NCI-H2081 (cell line): ENCODE measurements around the gene CRACR2A.

Experiments used
- DNase-seq, 2 experiments: peaks; one replicate each; lab custom pipeline; 2025; lab: John Stamatoyannopoulos, UW

The CRACR2A gene

DNA sequence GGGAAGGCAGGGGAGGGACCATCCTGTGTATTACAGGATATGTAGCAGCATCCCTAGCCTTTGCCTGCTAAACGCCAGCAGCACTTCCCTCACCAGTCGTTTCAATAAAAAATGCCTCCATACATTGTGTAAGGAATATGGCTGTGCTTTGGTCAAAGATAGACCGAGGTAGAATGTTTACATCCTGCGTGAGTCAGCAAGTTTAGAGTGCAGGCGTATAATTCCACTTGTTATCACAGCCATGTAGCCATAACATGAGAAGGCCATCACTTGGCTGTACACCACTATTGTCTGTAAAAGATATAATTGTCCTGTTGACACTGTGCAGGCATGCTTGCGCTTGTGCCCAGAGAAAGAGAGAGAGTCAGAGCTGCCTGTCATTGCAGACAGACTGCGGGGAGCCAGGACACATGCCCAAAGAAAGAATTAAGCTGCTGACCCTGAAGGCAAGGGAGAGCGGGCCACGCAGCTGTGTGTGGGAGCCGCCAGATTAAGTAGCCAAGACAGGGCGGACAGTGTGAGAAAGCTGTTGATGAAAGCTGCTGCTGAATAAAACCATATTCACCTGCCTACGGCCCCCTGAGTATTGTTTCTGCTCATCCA lies 68.4 kb downstream of the CRACR2A start:
- peak in 1 of 2 experiments; percentile 57 for DNase-seq

DNA sequence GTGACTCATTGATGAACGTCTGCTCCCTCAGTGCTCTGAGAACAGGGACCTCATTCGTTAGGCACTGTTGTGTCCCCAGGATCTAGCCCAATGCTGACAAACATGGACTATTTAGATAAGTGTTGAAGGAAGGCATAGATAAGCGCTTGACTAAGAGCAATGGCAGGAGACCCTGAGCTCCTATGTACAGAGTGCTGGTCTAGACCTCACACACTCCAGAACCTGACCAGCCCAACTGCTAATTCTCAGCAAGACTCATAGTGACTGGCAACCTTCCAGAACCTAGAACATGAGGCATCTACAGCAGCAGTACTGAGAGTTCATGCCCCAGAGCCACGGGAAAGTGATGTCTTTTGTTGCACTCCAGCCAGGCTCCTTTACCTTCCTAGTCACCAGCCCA lies 69.2 kb downstream of the CRACR2A start:
- DNase-seq = no peak

DNA sequence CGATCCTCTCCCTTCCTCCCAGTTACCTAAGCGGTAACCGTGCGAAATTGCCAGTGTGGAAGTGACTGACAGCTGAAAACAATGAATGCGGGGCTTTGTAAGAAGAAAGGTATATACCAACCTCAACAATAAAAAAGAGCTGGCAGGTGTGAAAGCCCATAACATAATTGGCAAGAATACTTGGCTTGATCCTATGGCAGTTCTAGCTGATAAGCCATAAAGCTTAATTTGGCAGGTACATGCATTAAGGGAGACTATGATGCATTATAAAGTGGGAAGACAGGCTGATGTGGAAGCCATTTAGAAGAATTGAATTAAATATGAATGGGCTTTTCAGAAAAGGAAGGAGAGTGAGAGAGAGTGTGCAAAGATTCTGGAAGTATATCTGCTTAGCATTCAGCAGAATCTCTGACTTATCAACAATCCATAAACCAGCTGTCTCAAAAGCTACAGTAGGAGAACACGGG lies 71.3 kb downstream of the CRACR2A start:
- peak in 1 of 2 experiments; percentile 83 for DNase-seq

DNA sequence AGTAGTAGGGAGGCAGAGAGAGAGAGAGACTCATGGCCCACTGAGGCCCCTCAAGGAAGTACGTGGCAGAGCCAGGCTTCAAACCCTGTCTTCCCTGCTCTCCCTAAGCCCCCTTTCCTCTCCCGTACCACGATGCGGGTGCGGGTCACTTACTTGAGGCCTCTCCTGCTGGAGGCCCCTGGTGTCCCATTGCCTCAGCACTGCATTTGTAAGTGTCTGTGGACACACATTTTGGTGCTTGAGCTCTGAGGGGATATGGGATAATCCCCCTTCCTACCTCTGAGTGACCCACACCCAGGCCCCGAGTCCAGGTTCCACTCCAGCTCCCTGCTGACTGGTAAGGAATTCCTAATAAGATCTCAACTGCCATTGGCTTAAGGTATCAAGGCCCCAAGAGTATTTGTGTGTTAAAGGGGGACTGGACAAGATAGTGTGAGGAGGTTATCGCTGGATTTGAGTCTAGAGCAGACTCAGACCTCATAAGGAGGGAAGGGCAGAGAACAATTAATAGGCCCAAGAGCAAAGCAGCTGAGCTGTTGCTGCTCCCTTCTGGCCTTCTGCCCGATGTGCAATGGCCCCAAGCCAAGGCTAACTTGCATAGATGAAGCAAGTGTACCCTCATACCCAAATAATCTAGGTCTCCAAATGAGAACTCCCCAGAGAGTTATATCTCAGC lies 71.9 kb downstream of the CRACR2A start:
- DNase-seq = peak in 1 of 2 experiments; percentile 62

DNA sequence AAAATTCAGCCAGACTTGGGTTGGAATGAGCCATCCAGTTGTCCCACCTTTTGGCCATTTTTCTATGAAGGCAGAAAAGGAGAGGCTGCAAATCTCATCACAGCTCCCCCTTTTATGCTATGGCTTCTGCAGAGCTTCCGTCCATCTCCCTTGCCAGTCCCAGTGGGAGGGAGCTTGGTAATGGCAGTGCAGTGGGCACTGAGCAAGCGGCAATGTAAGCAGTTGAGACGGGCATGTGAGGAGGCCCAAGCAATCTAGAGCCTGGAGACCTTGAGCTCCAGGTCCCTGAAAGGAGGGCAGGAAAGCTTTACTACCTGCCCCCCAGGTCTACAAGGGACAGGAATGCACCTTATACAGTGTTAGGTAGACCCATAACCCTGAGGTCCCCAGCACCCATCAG lies 73.1 kb downstream of the CRACR2A start:
- DNase-seq = no peak

DNA sequence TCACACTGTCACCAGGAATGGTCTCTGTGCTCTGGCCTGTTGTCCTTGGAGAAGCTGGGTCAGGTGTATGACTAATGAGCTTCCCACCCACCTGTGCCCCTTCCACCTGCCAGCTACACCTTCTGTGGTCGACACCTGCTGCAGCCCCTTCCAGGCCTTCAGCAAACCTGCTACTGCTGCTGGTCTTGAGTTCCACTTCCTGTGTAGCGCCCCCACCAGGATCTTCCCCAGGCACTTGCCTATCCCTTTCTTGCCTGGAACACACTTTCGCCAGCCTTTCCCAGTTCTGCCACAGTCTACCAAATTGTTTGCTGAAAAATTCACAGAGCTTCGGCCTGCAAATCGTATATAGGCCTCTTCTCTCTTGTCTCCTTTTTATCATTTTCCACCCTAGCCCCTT lies 75.3 kb downstream of the CRACR2A start:
- no peak for DNase-seq

DNA sequence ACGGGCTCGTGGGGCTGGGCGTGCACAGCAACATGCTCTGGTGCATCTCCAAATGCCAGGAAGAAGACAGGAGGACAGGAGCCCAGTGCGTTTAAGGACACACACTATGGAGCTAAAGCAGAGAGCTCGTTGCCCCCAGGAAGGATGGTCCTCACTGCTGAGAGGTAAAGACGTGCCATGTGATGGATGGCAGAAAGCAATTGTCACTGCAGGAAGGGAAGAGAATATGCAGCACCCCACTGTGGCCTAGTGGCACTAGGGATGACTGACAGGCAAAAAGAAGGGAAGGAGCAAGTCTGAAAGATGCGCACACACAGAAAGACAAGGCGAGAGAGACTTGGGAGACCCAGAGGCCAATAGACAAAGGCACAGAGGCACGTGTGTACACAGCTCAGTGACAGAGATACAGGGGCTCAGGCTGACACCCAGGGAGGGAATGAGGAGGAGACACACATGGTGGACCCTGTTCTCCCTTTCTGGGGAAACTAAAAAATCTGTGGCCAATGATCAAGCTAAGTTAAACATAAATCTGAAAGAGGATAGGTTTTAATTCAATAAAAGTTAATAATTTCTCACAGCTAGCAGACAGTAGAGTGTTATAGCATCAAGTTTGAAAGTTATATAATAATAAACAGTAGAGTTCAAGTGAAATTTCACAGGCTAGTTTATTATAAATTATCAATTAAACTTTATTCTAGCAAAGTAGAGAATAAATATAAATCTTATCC lies 78.8 kb downstream of the CRACR2A start:
- DNase-seq = no peak

DNA sequence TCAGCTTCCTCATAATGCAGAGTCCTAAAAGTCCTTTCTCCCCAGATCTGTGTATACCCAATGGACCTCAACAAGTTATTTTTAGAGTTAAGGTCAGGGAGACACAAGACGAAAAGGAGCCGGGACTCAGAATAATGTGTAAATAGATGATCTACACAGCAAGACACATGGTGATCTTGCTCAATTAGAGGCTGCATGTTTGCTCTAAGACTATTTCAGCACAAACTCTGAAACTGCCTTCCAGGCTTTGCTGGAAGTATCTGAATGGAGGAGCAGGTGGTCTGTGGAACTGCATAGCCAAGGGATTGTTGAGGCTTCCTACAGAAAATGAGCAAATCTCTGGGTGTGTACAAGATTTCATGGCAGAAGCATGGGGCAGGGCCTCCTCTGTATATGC lies 80.8 kb downstream of the CRACR2A start:
- no peak for DNase-seq

DNA sequence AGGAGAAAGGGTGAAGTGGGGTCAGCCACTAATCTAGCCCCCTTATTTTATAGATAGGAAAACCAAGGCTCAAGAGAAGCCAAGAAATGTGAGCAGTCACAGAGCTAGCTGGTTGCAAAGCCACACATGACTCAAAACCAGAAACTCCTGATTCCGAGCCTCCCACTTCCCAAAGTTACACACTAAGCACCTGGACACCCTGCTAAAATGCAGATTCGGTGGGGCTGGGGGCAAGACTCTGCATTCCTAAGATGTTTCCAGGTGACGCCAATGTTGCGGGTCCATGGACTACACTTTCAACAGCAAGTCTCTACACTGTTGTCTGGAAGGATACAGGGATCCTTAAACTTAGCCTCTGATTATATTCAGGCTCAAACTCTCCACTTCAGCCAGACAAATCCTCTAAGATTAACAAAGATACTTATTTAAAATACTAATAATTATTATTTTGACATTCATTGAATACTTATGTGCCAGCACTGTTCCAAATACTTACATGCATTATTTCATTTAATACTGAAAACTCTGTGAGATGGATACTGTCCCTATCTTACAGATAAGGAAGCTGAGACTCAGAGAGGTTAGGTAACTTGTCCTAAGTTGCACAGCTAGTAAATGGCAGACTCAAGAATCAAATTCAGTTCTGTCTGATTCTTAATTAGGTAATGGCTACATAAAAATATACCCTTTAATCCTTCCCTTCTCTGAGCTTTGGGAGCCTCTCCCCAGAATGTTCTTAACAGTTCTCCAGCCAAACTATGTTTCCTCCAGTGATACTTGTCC lies 81.4 kb downstream of the CRACR2A start:
- no peak for DNase-seq

DNA sequence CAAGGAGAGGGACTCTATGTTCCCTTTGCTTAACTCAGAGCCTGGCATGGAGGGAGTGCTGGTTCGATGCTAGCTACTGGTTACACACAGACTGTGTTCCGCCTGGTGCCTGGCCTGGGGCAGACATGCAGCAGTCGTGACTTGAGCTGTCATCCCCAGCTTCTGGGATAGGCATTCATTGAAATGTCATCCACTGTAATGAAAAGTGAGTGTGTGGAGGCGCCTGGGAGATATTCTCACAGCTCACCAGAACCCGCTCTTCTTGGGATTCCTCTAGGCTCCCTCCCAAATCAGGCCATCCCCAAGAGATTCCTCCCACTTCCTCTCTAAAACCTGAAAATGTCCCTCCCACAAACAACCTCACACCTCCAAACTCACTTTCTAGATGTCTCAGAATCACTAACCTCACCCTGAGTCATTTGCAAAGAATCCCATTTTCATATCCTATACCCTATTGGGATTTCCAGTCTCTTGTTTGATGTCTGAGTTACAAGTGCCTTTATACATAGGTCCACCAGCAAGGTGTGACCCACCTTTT lies 82.8 kb downstream of the CRACR2A start:
- no peak for DNase-seq

DNA sequence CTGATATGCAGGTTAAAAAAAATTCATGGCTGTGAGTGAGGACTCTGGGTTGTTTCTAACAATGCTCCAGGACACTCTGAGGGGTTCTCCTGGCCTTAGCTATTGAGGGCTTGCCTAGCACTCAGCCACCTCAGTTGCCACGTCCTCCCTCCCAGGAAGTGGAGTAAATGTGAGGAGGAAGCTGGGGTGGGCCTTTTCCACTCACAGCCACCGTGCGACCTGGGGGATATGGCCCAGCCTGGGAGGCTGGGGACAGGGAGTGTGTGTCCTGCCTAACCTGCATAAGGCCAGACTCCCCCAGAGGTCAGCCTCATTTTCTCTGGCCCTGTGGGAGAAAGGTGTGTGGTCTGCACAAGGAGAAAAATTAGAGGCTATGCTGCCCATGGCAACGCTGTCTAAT lies 83.3 kb downstream of the CRACR2A start:
- no peak for DNase-seq

DNA sequence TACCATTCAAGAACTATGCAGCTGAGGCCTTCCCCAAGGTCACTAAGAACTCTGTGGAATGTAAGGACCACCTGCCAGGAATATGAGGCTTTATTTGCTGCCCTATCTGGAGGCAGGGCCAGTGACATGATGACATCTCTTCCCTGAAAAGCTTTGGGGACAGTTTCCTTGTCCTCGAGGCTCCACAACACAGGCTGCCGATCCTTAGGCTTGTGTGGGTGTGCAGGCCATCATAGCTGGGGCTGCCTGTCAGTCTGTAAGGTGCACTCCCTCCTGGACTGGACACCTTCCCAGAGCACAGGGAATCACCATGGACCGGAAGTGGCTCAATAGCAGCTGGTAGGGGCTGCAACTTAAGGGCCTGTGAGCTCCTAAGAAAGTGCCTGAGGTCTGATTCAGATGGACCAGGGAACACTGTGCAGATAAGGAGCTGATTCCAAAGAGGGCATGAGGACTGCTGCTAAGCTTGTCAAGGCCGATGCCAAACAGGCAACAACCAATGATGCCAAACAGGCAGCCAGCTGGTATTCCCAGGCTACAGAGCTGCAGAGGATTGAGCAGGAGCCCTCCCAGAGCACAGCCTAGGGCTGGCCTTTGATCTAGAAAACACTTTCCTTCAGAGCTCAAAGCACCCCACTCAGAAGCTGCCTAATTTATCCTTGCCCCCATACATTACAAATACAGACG lies 84.3 kb downstream of the CRACR2A start:
- no peak for DNase-seq

DNA sequence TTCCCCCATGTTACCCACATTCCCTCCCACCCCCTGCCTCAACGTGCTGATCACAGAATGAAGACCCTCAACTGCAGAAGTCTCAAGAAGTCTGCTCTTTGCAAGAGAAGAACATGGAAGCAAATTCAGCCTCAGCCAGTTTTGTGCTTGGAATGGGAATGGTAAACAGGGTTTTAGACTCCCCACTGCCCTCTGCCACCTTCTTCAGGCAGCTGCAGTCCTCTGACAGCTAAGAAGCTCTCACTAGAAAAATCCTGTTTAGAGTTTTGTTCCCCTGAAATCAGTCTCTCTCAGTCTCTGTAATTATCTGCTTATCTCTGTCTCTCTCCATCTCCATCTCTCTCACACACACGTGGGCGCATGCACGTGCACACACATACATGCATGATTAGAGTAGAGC lies 85.4 kb downstream of the CRACR2A start:
- no peak for DNase-seq

DNA sequence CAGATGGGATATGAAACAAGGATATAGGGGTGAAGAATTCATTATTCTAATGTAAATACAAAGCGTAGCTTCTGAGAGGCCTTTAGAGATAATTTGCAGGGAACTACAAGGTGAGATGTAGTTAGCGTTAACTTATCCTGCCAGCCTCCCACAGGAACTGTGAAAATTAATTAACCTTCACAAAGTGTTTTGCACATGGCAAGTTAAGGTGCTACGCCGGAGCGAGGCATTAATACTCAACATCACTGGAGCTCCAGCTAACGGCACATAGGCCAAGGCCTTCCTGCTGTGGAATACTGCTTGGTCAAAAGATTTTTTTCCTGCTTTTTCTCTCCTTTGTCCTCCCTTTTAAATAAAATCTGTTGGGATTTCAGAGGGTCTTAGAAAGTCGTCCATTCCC lies 86.5 kb downstream of the CRACR2A start:
- no peak for DNase-seq

DNA sequence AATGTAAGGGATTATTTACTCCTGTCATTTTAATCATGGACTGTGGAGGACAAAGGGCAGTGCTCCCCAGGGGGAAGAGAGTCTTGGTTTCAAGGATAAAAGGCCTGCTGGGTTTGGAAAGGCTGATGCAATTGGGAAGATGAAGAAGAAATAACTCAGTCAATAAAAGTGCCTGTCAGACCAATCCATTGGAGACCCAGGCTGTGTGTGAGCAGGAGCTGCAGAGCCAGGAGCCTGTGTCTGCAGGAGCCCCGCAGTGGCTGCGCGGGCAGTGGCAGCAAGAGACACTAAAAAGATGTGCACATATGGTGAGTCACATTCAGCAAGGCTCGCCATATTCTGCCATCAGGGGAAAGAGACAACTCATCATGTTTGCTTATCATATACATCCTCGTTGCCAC lies 90.4 kb downstream of the CRACR2A start:
- DNase-seq = peak in 1 of 2 experiments; percentile 17

DNA sequence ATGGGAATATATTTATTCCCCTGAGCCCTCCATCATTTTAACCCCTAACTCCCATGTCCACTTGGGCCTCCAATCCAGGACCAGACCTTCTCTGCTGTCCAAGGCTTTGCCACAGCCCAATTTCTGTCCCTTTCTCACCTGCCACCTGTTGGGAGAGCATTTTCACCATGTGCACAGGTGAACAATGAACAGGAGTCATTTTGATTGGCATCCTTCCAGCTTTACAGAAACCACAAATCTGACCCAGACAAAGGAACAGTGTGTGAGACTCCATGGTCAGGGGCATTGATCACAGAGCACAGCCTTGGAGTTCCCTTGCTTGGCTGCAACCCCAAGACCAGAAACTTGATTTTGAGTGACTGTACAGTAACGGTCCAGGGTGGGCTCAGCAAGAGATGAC lies 91.9 kb downstream of the CRACR2A start:
- peak; percentile 27 to 68 for DNase-seq

DNA sequence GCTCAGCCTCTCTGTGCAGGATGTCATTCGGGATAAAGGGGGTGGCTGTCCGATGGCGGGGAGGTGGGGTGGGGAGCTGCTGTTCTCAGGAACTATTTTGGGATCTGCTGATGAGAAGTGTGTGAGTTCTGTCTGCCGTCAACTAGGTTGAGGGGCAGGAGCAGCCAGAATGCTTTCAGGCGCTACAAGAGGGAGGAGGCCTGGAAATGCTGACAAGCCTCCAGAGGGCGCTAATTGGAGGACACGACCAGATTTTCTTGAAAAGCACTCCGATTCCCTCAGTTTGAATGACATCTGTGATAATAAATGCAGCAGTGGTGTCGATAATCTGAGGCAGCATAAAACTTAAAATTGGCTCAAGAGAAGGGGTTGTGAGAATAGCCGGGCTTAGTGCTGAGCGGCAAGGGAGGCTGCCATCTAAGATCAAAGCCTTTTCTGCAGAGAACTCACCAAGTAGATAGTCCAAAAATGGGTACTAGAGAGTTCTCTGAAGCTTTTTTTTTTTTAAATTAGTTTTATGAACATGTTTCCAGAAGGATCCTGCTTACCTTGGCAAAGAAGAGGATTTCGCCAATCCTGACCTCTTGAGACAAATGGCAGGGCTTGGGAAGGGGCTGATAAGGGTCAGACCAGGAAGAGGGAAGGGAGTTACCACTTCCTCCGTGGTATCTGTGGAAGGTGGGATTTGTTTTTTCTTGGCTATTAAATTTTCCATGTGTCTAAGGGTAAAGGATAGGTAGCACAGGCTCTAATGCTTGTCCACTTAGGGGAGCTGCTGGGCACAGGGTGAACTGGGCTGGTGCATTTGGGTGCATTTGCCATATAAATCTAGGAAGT lies 94.4 kb downstream of the CRACR2A start:
- DNase-seq = no peak

DNA sequence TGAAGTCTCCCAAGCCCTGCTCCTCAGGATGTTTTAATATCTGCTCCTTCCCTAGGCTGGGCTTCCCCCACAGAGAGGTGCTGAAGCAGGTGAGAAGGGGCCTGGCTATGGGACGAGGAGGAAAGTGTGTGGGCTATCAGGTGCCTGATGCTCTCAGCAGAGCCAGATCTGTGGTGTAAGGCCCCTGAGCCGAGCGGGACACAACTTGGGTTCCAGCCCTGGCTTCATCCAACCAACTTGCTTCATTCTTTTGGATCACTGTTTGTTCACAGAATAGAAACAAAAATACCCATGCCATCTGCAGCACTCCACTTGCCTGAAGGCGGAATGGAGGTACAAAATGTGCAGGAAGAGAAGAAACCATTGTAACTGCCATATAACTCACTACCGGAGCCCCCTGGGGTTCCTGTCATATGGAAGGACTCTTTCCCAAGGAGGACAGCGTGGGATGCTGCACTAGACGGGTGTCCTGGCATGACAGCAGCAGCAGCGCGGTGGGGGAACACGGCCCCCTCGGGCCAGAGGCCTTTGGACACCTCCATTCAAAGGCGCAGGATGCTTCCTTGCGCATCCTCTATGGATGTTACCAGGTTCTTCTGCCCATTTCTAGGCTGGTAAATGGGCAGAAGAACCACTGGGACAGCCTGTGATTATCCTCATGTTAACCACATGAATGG lies 95.8 kb downstream of the CRACR2A start:
- DNase-seq = no peak

DNA sequence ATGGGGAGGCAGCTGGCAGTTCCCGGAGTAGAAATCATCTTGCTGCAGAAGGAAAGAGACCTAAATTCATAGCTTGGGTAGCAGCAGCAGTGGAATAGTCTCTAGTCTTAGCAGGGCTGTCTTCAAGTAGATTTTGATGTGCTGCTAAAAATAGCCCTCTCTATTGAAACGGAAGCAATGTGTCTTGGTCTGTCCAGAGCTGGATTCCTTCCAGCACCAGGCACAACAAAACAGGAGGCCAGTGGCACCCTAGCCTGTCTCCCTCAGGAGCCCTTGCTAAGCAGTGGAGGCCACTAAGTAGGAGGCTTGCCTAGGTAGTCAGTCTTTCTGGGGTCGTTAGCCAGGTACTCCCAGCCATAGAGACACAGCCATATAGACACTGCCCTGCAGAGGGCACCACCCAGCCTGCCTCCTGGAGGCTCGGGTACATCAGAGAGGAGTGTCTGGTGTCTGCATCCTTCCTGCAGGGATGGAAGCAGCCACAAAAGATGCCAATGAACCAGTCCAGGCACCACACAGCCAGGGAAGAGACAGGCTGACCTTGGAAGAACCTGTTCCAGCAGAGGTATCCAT lies 97.5 kb downstream of the CRACR2A start:
- peak in 1 of 2 experiments; percentile 26 for DNase-seq
